ENCODE results near the gene ATP10B.

GRCh38 chr5:160514191-160514590, 337.8 kb downstream of the ATP10B start:
- no peak for TF ChIP-seq ZNF10 (tag by site-specific recombination; IDR thresholded peaks at IDR 0.05)
- no peak for TF ChIP-seq ATF2 (tag by site-specific recombination; IDR thresholded peaks at IDR 0.05; ENCODE audit: low read depth)
- TF ChIP-seq ZNF280D (tag by site-specific recombination; IDR thresholded peaks at IDR 0.05), result no peak
- TF ChIP-seq ZNF362 (tag by site-specific recombination; IDR thresholded peaks at IDR 0.05), result no peak
- no peak for TF ChIP-seq MYNN (tag by site-specific recombination; IDR thresholded peaks at IDR 0.05; ENCODE audit: borderline replicate concordance)
- no peak for TF ChIP-seq CTCF (tag by site-specific recombination; IDR thresholded peaks at IDR 0.05)
- no peak for TF ChIP-seq HOXC10 (CRISPR knock-in tag; IDR thresholded peaks at IDR 0.05)
- TF ChIP-seq PBX3 (CRISPR knock-in tag; IDR thresholded peaks at IDR 0.05), result no peak

Data from HEK293 (cell line).